LNCAP (cell line): Measurements from ENCODE around the gene MYOT.

Experiments
- TF ChIP-seq, protein P1 (sequence below): fragments of 450-650 bp; IDR thresholded peaks from 2 replicates; pipeline ENCODE4 v1.5.1; 2017; ENCODE audit warnings: mild to moderate bottlenecking

Gene MYOT

DNA sequence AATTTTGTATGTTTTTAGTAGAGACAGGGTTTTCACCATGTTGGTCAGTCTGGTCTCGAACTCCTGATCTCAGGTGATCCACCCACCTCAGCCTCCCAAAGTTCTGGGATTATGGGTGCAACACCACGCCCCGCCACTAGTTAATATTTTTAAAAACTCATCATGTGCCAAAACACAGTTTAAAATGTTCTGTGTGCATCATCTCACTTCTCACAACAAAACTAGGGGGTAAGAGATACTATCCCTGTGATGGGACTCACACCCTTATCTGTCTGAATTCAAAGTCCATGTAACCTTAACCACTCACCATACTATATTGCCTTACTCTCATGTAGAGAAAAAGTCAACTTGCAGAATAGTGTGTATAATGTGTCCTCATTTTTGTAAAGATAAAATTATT, 24.2 kb downstream of the MYOT start:
- TF ChIP-seq, protein P1, sequence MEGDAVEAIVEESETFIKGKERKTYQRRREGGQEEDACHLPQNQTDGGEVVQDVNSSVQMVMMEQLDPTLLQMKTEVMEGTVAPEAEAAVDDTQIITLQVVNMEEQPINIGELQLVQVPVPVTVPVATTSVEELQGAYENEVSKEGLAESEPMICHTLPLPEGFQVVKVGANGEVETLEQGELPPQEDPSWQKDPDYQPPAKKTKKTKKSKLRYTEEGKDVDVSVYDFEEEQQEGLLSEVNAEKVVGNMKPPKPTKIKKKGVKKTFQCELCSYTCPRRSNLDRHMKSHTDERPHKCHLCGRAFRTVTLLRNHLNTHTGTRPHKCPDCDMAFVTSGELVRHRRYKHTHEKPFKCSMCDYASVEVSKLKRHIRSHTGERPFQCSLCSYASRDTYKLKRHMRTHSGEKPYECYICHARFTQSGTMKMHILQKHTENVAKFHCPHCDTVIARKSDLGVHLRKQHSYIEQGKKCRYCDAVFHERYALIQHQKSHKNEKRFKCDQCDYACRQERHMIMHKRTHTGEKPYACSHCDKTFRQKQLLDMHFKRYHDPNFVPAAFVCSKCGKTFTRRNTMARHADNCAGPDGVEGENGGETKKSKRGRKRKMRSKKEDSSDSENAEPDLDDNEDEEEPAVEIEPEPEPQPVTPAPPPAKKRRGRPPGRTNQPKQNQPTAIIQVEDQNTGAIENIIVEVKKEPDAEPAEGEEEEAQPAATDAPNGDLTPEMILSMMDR = no peak

DNA sequence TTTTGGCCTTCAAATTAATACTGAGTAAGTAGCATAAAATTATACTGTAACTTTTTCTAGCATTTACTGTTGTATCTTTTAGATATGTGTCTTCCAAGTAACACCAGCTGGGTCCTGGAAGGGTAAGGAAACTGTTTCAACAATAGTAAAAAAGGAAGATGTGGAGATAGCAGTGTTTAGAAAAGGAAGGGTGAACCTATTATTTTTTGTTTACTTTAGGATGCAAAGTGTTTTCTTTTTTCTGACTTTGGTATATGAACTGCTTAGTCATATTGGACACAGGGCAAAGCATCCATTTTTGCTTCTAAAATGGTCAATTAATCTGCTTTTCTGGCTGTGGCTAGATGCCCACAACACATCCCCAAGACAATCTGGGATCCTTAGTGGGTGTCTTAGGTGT, 26.9 kb downstream of the MYOT start:
- TF ChIP-seq, protein P1 = no peak

DNA sequence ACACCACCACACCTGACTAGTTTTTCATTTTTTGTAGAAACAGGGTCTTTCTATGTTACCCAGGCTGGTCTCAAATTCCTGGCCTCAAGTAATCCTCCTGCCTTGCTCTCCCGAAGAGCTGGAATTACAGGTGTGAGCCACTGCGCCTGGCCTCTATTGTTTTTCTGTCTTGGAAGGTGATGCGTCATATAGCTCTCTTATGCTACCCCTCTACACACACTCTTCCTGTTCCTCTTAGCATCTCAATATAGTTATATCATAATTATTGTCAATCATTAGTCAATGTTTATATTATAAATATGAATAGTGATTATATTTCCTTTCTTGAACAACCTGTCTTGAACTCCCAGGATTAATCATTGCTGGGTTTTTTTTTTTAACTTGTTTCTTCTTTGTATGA, 28.9 kb downstream of the MYOT start:
- TF ChIP-seq, protein P1 = no peak

DNA sequence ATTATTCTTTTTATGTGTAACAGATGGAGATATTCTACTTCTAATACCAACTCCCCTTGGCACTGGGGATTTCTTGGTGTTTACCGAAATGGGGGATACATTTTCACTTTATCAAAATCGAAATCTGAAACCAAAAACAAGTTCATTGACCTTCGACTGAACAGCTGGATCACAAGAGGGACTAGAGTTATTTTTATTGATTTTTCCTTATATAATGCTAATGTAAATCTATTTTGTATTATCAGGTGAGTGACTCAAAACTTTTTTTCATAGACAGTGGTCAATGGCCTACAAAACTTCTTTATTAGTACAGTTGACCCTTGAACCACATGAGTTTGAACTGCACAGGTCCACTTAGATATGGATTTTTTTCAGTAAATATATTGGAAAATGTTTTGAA, 31.8 kb downstream of the MYOT start:
- TF ChIP-seq, protein P1 = no peak

DNA sequence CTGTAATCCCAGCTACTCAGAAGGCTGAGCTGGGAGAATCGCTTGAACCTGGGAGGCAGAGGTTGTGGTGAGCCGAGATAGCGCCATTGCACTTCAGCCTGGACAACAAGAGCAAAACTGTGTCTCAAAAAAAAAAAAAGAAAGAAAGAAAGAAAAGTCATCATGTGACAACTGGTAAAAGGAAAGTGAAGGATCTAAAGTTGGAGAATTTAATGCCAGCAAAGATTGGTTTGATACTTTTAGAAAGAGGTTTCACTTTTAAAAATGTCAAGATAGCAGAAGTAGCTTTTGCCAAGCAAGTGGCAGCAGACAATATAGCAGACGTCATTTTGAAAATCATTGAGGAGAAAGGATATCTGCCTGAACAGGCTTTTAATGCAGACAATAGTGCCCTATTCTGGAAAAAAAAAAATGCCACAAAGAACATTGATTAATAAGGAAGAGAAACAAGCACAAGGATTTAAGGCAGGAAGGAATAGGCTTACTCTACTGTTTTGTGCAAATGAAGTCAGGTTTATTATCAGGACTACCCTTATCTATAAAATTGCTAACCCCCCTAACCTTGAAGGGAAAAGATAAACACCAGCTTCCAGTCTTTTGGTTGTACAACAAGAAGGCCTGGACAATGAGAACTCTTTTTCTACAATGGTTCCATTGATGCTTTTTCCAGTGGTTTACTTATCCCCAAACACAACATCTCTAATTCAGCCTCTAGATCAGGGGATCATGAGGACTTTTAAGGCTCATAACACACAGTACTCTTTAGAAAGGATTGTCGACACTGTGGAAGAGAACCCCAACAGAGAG, 33.6 kb downstream of the MYOT start:
- TF ChIP-seq, protein P1 = no peak

DNA sequence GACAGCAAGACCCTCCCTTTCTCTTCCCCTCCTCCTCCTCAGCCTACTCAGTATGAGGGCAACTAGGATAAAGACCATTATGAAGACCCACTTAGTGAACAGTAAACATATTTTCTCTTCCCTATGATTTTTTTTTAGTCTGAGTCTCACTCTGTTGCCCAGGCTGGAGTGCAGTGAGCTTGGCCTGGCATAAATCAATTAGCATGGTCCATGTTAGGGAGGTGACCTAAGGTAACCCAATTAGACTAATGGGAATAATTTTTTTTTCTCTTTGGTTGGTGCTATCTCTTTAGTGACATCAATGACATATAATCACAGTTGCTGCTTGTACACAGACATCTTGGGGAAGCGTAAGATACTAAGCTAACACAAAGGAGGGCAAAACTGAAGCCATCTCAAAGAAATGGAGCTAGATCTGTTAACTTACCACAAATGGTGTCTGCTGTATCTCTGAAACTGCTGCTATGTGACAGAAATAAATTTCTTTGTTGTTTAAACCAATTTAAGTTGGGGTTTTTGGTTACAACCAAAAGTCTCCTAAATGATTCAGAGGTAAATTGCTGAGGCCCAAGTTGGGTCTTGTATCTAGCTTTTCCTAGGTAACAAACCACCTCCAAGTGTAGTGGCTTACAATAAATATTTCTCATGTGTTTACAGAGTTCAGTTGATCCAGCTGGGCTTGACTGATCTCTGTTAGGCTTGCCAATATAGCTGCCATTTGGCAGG, 34.9 kb downstream of the MYOT start:
- TF ChIP-seq, protein P1 = no peak

DNA sequence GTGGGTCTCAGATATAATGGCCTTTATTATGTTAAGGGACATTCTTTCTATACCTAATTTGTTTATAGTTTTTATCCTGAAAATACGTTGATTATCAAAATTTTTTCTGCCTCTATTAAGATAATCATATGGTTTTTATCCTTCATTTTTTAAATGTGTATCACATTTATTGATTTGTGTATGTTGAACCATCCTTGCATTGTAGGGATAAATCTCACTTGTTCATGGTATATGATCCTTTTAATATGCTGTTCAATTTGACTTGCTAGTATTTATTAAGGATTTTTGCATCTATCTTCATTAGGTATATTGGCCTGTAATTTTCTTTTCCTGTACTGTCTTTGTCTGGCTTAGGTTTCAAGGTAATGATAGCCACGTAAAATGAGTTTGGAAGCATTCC, 47.1 kb downstream of the MYOT start:
- TF ChIP-seq, protein P1 = no peak
